C4-2B (cell line): ENCODE results near the gene SCG3.
"Not testable (repeated sequence)": the region's sequence is repeated elsewhere in the genome, so short reads cannot be mapped to it uniquely, and the experiment has no call there.

ENCODE experiments used
- H3K27ac ChIP-seq: fragments of 450-650 bp; 2 replicates; pipeline ENCODE4 v1.5.1; 2017
- ZFX ChIP-seq: fragments of 450-650 bp; IDR thresholded peaks from 2 replicates; pipeline ENCODE4 v1.6.1; 2017
- TF ChIP-seq, protein P1 (sequence below): fragments of 450-650 bp; conservative IDR thresholded peaks from 2 replicates; pipeline ENCODE4 v1.5.1; 2017; ENCODE audit warnings: mild to moderate bottlenecking

SCG3 gene

DNA sequence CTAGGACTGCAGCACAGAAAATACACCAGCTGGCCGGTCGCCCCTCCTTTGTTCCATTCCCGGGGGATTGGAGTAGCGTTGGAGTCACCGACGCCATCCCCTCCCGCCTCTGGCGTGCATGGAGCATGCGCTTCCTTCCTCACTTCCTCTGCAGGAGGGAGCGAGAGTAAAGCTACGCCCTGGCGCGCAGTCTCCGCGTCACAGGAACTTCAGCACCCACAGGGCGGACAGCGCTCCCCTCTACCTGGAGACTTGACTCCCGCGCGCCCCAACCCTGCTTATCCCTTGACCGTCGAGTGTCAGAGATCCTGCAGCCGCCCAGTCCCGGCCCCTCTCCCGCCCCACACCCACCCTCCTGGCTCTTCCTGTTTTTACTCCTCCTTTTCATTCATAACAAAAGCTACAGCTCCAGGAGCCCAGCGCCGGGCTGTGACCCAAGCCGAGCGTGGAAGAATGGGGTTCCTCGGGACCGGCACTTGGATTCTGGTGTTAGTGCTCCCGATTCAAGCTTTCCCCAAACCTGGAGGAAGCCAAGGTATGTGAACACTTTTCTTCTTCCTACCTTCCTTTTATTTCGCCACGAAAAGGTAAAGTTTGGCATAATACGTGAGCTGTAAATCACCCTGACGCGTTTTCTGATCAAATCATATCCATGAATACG is at the start of gene SCG3:
SCG3 (plus strand) TSS at position 201 of the 661 bp plus-strand sequence; CDS start at position 454, 253 bp downstream.
- no peak within 1 kb of the TSS for H3K27ac ChIP-seq
- no peak for TF ChIP-seq ZFX
- TF ChIP-seq, protein P1, sequence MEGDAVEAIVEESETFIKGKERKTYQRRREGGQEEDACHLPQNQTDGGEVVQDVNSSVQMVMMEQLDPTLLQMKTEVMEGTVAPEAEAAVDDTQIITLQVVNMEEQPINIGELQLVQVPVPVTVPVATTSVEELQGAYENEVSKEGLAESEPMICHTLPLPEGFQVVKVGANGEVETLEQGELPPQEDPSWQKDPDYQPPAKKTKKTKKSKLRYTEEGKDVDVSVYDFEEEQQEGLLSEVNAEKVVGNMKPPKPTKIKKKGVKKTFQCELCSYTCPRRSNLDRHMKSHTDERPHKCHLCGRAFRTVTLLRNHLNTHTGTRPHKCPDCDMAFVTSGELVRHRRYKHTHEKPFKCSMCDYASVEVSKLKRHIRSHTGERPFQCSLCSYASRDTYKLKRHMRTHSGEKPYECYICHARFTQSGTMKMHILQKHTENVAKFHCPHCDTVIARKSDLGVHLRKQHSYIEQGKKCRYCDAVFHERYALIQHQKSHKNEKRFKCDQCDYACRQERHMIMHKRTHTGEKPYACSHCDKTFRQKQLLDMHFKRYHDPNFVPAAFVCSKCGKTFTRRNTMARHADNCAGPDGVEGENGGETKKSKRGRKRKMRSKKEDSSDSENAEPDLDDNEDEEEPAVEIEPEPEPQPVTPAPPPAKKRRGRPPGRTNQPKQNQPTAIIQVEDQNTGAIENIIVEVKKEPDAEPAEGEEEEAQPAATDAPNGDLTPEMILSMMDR: no peak

DNA sequence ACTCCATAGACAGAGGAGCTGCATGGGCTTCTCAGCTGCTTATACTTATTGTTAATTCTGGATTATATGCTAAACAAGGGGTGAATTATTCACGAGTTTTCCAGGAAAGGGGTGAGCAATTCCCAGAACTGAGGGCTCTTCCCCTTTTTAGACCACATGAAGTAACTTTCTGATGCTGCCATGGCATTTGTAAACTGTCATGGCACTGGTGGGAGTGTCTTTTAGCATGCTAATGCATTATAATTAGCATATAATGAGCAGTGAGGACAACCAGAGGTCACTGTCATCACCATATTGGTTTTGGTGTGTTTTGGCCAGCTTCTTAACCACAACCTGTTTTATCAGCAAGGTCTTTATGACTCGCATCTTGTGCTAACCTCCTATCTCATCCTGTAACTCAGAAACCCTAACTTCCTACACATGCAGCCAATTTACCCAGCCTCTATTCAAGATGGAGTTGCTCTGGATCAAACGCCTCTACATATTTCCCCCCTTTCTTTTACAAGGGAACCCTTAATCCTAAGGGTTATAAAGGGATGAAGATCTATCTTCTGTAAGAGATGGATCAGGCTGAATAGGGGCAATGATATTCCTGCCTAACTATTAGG is 46.6 kb upstream of the SCG3 start:
- H3K27ac ChIP-seq: no peak overlapping the region
- TF ChIP-seq ZFX: no peak
- TF ChIP-seq, protein P1: no peak

DNA sequence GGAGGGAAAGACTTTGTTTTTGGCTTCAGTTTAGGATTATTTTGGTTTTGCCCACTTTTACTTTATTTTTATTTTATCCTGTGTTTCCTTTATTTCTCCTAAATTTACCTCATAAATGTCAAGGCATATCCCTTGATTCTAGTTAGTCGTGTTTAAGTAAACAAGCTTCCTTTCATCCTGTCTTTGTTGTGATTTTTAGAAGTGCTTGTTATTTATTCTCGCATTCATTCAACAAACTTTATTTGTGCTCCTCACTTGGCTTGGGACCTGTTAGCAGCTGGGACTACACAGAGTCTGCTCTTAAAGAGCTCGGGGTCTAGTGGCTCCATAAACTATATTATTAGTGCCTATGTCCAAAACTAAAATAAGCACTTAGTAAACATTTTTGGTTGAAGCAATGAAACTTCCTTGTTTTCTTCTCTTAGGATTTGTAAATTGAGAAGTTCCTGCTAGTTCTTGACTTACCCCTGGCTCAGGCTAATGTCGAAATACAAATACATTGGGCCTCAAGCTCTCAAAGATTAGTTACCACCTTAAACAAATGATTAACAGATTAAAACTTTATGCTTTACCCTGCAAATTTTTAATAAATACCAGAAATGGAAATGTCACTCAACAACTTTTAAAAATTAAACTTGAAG is 39.7 kb upstream of the SCG3 start:
- no peak for TF ChIP-seq ZFX
- no peak overlapping the region for H3K27ac ChIP-seq

DNA sequence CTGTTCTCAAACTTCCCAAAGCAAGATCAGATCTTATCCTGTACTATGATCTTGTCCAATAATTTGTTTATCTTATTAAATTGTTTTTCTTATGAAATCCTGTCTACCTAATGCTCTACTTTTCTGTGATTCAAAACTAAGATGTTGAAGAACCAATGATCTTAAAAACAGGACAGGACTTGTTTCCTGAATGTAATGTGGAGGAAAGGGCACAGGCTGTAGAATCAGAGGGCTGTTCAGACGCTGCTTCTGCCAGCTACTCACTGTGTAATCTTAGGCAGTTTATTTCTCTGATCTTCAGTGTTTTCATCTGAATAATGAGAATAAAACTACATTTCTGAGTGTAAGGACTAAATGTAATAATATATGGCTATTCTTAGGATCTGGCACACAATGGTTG is 38.6 kb upstream of the SCG3 start:
- no peak overlapping the region for H3K27ac ChIP-seq
- TF ChIP-seq, protein P1: no peak
- no peak for TF ChIP-seq ZFX

DNA sequence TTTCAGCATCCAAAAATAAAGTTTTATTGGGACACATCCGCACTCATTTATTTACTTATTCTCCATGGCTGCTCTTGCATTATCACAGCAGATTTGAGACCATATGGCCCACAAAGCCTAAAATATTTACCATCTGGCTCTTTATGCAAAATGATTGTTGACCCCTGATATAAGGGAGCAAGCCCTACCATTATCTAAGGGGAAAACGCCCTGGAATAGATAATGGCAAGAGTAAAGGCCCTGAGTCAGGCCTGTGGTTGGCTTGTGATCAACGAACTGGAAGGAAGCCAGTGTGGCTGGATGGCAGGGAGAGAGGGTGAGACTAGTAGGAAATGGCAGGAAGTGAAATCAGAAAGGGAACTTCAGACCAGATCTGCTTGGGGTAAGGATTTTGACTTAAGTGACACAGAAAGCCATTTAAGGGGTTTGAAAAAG is 34.2 kb upstream of the SCG3 start:
- TF ChIP-seq, protein P1: no peak
- 0 out of 2 replicates have a peak, but pooled peaks have one; percentile 18 for TF ChIP-seq ZFX
- no peak overlapping the region for H3K27ac ChIP-seq

DNA sequence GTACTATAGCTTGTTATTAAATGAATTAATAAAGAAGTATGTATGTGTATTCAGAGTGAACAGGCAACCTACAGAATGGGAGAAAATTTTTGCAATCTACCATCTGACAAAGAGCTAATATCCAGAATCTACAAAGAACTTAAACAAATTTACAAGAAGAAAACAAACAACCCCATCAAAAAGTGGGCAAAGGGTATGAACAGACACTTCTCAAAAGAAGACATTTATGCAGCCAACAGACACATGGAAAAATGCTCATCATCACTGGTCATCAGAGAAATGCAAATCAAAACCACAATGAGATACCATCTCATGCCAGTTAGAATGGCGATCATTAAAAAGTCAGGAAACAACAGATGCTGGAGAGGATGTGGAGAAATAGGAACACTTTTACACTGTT is 33.2 kb upstream of the SCG3 start:
- H3K27ac ChIP-seq: not testable (repeated sequence)

DNA sequence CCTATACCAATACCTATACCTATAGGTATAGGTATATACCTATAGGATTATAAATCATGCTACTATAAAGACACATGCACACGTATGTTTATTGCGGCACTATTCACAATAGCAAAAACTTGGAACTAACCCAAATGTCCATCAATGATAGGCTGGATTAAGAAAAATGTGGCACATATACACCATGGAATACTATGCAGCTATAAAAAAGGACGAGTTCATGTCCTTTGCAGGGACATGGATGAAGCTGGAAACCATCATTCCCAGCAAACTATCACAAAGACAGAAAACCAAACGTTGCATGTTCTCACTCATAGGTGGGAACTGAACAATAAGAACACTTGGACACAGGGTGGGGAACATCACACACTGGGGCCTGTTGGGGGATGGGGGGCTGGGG is 32.7 kb upstream of the SCG3 start:
- H3K27ac ChIP-seq: not testable (repeated sequence)

DNA sequence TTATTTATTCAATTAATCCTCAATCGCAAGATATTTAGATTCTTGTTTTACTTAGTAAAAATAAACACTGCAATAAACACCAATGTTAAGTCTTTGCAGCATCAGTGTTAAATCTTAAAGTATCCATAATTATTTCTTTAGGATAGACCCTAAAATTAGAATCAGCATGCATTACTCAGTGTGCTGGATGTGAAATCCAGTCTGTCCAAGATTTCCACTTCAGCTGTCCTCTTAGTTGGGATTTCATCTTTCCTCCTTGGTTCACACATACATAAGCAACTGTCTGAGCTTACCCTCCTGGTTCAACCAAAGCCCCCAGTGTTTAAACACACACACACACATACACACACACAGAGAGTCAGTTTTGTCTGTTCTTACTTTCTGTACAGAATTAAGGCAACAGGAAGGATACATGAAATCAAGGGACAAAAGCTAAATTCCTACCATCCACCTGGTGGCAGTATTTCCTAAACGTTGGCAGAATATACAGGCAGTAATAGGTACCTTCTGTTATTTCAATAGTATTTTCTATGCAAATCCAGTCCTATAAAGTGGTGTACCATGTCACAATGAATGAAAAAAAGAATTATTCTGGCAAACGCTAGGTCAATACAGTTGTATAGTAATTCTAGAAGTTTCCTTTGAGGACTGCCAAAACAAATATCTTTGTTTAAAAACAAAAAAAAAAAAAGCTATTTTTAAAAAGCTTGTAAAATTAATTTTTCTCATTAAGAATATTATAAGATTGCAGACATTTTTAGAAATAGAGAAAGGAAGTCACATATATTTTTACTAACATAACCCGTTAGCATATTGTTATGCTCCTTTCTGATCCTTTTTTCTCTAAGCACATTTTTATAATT is 31.4 kb upstream of the SCG3 start:
- H3K27ac ChIP-seq: no peak overlapping the region
- TF ChIP-seq, protein P1: peak; percentile 87
- TF ChIP-seq ZFX: no peak
